ELF-1 (cell line): ENCODE measurements around the gene TNIP2.
"Not testable (repeated sequence)": the region's sequence is repeated elsewhere in the genome, so short reads cannot be mapped to it uniquely, and the experiment has no call there.

ENCODE experiments used
- DNase-seq: peaks from one replicate; pipeline ENCODE4 v3.0.0-alpha.2; 2016; ENCODE audit warnings: low read depth, low spot score

The TNIP2 gene

GRCh38 chr4:2793586-2794485, 37.7 kb upstream of the TNIP2 start:
- DNase-seq, result peak; percentile 55

- DNase-seq, result peak; percentile 30
These were observed 36.8 kb upstream of the TNIP2 start, which contains the start of gene SH3BP2 for GRCh38 chr4:2792711-2793585. TSS of gene SH3BP2 (plus strand) at chr4:2793085. CDS start at chr4:2820618, 27,533 bp downstream.

GRCh38 chr4:2792396-2792710, 36.2 kb upstream of the TNIP2 start:
- no peak for DNase-seq

GRCh38 chr4:2791518-2792395, 35.6 kb upstream of the TNIP2 start:
- DNase-seq, result no peak

GRCh38 chr4:2790583-2791517, 34.7 kb upstream of the TNIP2 start:
- DNase-seq, result peak; percentile 42

- DNase-seq, result no peak
These were observed 33.9 kb upstream of the TNIP2 start for GRCh38 chr4:2789793-2790582.

- no peak for DNase-seq
These were observed 33.2 kb upstream of the TNIP2 start for GRCh38 chr4:2789351-2789750.

- no peak for DNase-seq
These were observed 32.5 kb upstream of the TNIP2 start for GRCh38 chr4:2788532-2789103.

- DNase-seq, result no peak
These were observed 32.0 kb upstream of the TNIP2 start for GRCh38 chr4:2788101-2788500.

- DNase-seq, result peak; percentile 77
These were observed 31.3 kb upstream of the TNIP2 start for GRCh38 chr4:2787230-2788100.

GRCh38 chr4:2786794-2787229, 30.7 kb upstream of the TNIP2 start:
- no peak for DNase-seq

- no peak for DNase-seq
These were observed 30.1 kb upstream of the TNIP2 start for GRCh38 chr4:2786152-2786671.

GRCh38 chr4:2785613-2786012, 29.5 kb upstream of the TNIP2 start:
- no peak for DNase-seq

- no peak for DNase-seq
These were observed 27.7 kb upstream of the TNIP2 start for GRCh38 chr4:2783790-2784189.

- no peak for DNase-seq
These were observed 25.8 kb upstream of the TNIP2 start for GRCh38 chr4:2781911-2782310.

GRCh38 chr4:2780643-2781042, 24.5 kb upstream of the TNIP2 start:
- DNase-seq, result not testable (repeated sequence)

GRCh38 chr4:2771264-2771663, 15.1 kb upstream of the TNIP2 start:
- no peak for DNase-seq

- DNase-seq, result peak; percentile 61
These were observed 12.8 kb upstream of the TNIP2 start for GRCh38 chr4:2768921-2769336.
